ENCODE data around the gene CLDN19. TPM values are rescaled to one million over a fixed set of nuclear protein-coding genes. Genes with fewer than 3 reads are reported as not detected.

Gene CLDN19
- total and polyA plus RNA-seq, 9 of the 15 experiments (the other 6 are each of a cell fraction or from before 2014, with no cell fraction given), result not detected

DNA sequence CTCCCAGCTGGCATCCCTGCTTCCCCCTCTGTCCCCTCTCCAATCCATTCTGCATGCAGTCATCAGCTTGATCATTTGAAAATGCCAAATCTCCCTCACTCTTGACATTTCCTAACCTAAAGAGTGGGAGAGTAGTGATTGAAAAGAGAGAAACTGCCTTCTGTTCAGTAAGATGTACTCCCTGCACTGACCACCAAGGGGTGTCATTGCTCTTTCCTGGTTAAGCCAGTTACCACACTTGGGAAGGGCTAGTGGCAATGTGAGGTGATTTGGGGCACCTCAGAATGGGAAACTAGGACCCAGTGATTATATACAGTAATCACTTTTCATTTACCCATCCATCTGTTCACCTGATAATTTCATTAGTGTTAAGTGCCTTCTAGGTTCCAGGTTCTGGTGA lies 37.8 kb upstream of the CLDN19 start (continued):
- no peak for TF ChIP-seq ZNF253 (CRISPR knock-in tag; conservative IDR thresholded peaks at IDR 0.05)
- no peak for TF ChIP-seq ZNF274 (IDR thresholded peaks at IDR 0.05; ENCODE audit: borderline replicate concordance, low read depth, low read length)
- TF ChIP-seq, protein P1, sequence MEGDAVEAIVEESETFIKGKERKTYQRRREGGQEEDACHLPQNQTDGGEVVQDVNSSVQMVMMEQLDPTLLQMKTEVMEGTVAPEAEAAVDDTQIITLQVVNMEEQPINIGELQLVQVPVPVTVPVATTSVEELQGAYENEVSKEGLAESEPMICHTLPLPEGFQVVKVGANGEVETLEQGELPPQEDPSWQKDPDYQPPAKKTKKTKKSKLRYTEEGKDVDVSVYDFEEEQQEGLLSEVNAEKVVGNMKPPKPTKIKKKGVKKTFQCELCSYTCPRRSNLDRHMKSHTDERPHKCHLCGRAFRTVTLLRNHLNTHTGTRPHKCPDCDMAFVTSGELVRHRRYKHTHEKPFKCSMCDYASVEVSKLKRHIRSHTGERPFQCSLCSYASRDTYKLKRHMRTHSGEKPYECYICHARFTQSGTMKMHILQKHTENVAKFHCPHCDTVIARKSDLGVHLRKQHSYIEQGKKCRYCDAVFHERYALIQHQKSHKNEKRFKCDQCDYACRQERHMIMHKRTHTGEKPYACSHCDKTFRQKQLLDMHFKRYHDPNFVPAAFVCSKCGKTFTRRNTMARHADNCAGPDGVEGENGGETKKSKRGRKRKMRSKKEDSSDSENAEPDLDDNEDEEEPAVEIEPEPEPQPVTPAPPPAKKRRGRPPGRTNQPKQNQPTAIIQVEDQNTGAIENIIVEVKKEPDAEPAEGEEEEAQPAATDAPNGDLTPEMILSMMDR (IDR thresholded peaks at IDR 0.05 in 2 of 3, conservative IDR thresholded peaks at IDR 0.05 in 1 of 3; ENCODE audit: insufficient read depth in 2 of 3, low read depth in 1 of 3, low read length in 3 of 3), result peak; percentile 84 to 94 (median 94)
- TF ChIP-seq NR1H2 (CRISPR knock-in tag; IDR thresholded peaks at IDR 0.05), result 0 out of 2 replicates have a peak, but pooled peaks have one; percentile 31
- TF ChIP-seq MBD2 (IDR thresholded peaks at IDR 0.05; ENCODE audit: borderline replicate concordance, low read depth), result no peak
- TF ChIP-seq, protein P2, sequence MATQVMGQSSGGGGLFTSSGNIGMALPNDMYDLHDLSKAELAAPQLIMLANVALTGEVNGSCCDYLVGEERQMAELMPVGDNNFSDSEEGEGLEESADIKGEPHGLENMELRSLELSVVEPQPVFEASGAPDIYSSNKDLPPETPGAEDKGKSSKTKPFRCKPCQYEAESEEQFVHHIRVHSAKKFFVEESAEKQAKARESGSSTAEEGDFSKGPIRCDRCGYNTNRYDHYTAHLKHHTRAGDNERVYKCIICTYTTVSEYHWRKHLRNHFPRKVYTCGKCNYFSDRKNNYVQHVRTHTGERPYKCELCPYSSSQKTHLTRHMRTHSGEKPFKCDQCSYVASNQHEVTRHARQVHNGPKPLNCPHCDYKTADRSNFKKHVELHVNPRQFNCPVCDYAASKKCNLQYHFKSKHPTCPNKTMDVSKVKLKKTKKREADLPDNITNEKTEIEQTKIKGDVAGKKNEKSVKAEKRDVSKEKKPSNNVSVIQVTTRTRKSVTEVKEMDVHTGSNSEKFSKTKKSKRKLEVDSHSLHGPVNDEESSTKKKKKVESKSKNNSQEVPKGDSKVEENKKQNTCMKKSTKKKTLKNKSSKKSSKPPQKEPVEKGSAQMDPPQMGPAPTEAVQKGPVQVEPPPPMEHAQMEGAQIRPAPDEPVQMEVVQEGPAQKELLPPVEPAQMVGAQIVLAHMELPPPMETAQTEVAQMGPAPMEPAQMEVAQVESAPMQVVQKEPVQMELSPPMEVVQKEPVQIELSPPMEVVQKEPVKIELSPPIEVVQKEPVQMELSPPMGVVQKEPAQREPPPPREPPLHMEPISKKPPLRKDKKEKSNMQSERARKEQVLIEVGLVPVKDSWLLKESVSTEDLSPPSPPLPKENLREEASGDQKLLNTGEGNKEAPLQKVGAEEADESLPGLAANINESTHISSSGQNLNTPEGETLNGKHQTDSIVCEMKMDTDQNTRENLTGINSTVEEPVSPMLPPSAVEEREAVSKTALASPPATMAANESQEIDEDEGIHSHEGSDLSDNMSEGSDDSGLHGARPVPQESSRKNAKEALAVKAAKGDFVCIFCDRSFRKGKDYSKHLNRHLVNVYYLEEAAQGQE (IDR thresholded peaks at IDR 0.05; ENCODE audit: borderline replicate concordance), result peak; percentile 94
- TF ChIP-seq, protein P2 (CRISPR knock-in tag; IDR thresholded peaks at IDR 0.05; ENCODE audit: low read depth), result no peak
- no peak for TF ChIP-seq CUX1 (CRISPR knock-in tag; IDR thresholded peaks at IDR 0.05)
- peak; percentile 97 for TF ChIP-seq SMC3 (conservative IDR thresholded peaks at IDR 0.05; ENCODE audit: insufficient read depth, low read depth, low read length)
- TF ChIP-seq MCM7 (IDR thresholded peaks at IDR 0.05), result no peak
- TF ChIP-seq TFAM (CRISPR knock-in tag; conservative IDR thresholded peaks at IDR 0.05), result no peak
- TF ChIP-seq HNRNPK (IDR thresholded peaks at IDR 0.05; ENCODE audit: low read depth, low read length, poor library complexity, severe bottlenecking), result no peak
- no peak for TF ChIP-seq STAT5A (IDR thresholded peaks at IDR 0.05; ENCODE audit: borderline replicate concordance, low read length)
- peak; percentile 50; the same call in 1 of the 2 replicates for TF ChIP-seq RB1 (IDR thresholded peaks at IDR 0.05; ENCODE audit: low read depth)
